IPS DF 4.7 (cell line): ENCODE data around the gene ATP2B3.

Source experiments
- DNase-seq: peaks from one replicate; pipeline ENCODE4 v3.0.0-alpha.2; 2013; ENCODE audit warnings: low spot score; ENCODE audit errors: extremely low read depth

Gene ATP2B3

GRCh38 chrX:153568451-153569011, 51.1 kb downstream of the ATP2B3 start:
- no peak for DNase-seq

- no peak for DNase-seq
Observed at GRCh38 chrX:153569475-153569874, 52.0 kb downstream of the ATP2B3 start.

- DNase-seq: no peak
Observed at GRCh38 chrX:153571534-153571908, 54.1 kb downstream of the ATP2B3 start.

- no peak for DNase-seq
Observed at GRCh38 chrX:153572601-153573000, 55.2 kb downstream of the ATP2B3 start.

GRCh38 chrX:153573984-153574383, 56.5 kb downstream of the ATP2B3 start:
- no peak for DNase-seq

GRCh38 chrX:153576239-153576870, 58.9 kb downstream of the ATP2B3 start:
- DNase-seq: no peak

- DNase-seq: no peak
Observed at GRCh38 chrX:153576961-153577360, 59.5 kb downstream of the ATP2B3 start.

DNA sequence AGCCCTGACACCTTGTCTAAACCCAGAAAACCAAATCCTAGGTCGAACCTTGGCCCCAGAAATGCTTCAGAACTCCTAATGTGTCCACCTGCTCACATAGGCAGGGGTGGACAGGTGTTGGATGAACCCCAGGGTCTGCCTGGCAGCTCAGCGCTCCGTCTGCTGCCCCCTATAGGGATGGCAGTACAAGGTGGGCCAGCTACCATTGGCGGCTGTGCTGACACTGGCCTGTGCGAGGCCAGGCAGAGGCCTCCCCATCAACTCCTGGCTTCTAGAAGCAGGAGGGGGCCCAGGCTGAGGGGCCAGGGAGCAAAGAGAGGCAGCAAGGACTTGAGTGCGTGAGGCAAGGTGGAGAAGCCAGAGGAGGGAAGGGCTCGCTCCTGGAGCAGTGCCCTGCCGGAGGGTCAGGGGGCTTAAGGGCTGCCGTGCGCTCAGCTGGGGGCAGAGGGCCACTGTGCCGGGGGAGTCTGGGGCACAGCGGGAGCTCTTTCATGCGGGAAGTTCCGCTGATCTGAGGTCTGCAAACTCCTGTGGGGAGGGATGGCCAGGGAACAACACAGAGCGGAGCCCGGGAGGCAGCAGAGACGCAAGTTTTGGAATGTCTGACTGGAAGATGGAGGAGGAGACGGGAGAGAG, 60.9 kb downstream of the ATP2B3 start:
- no peak for DNase-seq

GRCh38 chrX:153578889-153579288, 61.4 kb downstream of the ATP2B3 start:
- no peak for DNase-seq

DNA sequence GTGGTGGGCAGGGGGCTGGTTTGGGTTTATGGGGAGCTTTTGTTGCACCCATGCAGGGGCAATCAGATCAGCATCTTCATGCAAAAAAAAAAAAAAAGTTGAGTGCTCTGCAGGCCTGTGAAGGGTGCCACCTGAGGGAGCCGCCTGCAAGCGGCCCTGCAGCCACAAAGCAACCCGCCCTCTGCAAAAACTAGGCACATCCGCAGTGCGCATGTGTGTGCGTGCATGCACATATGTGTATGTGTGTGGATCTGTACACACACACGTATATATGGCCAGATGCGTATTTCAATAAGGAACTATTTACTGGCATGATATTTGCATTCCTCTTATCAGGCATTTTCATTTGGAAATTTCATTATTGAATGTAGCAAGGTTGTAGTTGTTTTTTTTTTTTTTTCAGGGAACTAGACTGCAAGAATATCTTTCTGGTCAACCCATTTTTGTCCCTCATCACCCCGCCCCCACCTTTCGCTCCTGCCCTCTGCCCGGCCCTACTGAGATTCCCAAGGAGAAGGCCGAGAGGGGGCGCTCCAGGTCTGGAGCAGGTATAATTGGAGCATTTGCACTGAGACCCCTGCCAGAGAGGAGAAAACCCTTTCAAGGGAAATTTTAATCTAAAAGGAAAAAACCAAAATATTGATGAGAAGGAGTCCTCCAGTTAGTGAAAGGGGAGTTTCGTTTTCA, 63.4 kb downstream of the ATP2B3 start:
- DNase-seq: no peak

DNA sequence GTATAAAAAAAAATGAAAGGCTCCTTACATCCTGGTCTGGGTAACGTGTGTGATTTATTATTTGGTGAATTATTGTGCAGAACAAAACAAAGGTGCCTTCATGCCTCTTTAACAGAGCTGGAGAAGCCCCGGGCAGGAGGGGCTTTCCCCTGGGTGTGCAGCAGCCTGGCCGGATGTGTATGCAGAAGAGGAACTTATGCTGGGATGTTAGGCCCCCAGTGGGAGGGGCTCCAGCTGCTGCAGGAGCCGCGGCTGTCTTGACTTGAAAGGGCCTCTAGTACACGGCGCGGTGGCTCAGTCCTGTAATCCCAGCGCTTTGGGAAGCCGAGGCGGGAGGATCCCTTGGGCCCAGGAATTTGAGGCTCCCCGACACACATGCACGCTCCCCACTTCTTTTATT, 65.5 kb downstream of the ATP2B3 start:
- no peak for DNase-seq

GRCh38 chrX:153583433-153583832, 66.0 kb downstream of the ATP2B3 start:
- DNase-seq: no peak

DNA sequence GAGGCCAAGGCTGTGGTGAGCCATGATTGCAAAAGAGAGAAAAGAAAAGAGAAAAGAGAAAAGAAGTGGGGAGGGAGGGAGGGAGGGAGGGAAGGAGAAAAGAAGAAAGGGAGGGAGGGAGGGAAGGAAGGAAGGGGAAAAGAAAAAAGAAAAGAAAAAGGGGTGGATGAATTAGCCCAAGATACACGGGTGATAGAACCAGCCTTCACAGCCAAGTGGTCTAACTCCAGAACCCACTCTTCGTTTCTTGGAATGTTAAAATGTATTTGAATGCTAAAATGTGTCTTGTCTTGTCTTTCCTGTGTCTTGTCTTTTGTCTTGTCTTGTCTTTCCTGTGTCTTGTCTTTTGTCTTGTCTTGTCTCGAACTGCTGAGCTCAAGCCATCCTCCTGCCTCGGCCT, 68.4 kb downstream of the ATP2B3 start:
- DNase-seq: no peak

DNA sequence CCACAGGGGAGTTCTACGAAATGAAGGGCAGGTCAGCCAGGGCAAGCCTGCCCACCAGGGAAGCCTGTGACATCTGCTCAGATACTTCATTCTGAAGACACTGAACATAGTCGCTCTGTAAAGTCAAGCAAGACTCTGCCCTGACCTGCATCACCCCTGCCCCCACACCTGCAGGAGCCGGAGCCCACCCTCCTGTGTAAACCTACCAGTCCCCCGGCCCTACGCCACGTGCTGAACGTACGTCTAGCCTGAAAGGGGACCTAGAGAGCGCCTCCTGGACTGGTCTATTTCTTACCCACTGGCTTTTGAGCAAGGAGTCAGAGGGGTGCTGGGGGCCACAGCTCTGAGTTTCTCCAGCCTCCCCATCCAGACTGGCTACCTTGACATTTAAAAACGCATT, 69.9 kb downstream of the ATP2B3 start:
- no peak for DNase-seq

- no peak for DNase-seq
Observed at GRCh38 chrX:153588021-153588781, 70.8 kb downstream of the ATP2B3 start.

DNA sequence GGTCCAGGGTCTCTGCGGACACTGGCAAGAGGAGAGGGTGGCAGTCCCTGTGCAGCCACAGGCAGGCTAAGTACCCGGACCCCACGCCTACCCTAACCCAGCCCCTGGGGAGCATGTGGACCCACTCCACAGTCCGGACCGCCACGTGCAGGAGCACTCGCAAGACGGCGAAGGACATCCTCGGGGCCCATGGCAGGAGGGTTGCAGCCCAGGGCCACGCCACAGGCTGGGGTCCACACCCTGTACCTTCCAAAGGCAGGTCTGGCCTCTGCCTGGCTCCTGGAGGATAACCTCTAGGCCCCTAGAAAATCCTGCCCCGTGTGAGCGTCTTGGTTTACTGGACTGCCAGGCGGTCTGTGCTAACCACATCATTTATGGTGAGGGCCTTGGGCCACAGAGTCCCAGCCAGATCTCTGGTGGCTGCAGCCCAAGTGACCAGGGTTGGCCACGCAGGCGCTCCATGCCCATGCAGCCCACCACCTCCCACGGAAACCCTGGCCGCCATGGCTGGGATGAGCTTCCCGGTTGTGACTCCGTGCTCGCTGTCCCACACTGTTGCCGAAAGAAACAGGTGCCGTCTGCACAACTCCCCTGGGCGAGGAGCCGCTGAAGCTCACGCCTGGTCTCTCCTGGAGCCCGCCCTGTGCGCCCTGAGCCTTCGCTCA, 71.5 kb downstream of the ATP2B3 start:
- DNase-seq: no peak

GRCh38 chrX:153590961-153591956, 73.8 kb downstream of the ATP2B3 start:
- no peak for DNase-seq

GRCh38 chrX:153592091-153592833, 74.8 kb downstream of the ATP2B3 start:
- DNase-seq: no peak

- DNase-seq: no peak
Observed at GRCh38 chrX:153592966-153593688, 75.7 kb downstream of the ATP2B3 start.
